GM19351 (cell line): ENCODE data around the gene NEAT1.

Source experiments
- ATAC-seq: cut with Tn5 transposase; IDR thresholded peaks from one replicate; pipeline ENCODE4 v1.9.1; 2021; ENCODE audit warnings: mild to moderate bottlenecking, moderate library complexity; ENCODE audit not compliant: unreplicated experiment

The NEAT1 gene

DNA sequence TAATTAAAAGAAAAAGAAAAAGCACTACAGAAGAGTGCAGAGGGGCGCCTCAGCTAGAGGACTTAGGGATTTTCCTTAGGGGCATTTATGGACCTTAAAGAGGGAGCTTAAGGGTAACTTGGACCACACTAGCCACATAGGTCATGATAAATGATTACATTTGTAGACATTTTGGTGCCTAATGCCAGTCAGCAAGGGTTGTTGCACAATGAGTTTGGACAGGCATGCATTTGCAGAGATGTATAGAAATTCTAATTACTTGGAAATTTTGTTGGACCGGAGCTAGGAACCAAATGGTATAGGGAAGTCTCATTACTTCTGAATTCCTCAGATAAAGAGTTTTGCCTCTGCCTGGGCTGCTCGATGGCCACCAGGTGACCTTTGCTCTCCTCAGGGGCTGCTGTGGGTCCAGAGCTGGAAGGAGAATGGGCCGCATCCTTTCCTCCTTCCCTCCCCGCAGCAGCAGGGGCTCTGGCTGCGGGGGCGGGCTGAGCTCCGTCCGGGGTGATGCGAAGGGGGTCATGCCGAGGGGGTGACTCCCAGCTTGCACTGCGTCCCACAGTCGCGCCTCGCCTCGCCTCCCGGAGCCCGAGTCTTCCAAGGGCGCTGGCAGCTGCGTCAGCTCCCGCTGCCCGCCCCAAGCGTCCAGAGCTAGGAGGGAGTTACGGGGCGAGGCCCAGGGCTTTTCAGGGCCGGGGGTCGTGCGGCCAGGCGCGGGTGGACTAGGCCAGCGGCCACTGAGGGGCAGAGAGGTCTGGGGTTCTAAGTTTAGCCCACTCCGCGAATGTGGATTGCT is 56.0 kb downstream of the NEAT1 start:
- ATAC-seq = no peak

DNA sequence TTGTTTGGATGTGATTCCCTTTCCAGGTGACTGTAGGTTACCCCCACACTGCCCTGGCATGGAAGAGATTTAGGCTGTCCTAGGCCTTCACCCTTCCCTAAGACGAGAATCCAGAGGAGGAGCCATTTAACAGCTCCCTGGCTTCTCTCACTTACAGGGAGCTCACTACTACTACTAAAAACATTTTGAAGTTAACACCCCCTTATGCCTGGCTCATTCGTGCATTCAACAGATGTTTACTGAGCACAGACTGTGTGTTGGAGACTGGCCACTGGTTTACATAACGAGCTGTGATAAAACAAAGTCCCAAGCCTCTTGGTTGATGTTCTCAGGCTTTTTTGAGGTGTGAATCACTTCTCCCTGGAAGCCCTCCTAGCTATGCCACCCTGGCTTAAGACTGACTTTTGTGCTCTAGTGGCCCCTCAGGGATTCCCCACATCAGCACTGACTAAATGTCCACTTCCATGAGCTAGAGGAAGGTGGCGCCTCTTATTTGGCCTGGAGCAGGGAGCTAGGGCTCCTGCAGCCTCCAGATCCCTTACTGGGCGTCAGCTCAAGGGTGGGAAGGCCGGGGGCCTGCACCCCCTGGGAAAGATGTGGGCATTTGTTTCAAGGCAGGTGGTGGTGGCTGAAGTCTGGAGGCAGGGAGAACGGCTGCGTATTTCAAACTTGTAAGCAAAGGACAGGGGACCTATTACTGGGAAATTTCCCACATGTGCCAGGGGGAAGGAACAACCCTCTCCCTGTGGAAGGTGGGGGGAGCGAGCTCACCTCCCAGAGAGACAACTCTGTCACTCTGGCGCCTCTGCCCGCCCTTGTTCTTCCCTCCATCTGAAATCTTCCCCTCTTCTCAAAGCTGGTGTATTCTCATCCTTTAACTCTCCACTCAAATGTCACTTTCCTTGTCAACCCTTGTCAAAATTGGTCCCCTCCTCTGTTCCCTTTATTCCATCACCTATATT is 56.9 kb downstream of the NEAT1 start:
- no peak for ATAC-seq

DNA sequence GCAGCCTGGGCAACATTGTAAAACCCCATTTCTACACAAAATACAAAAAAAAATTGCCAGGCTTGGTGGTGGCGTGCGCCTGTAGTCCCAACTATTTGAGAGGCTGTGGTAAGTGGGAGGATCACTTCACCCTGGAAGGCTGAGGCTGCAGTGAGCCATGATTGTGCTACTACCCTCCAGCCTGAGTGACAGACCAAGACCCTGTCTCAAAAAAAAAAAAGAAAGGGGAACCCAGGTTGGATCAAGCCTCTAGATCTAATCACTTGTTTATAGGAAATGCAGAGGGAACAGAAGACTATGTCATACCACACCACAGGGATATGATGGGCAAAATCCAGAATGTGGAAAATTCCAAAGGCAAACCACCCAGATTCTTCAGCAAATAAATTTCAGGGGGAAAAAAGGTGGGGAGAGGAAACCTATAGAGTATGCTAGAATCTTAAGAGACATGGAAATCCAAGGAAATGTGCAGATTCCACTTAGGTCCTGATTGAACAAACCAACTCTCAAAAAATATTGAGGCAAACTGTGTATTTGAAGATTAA is 59.8 kb downstream of the NEAT1 start:
- ATAC-seq = no peak

DNA sequence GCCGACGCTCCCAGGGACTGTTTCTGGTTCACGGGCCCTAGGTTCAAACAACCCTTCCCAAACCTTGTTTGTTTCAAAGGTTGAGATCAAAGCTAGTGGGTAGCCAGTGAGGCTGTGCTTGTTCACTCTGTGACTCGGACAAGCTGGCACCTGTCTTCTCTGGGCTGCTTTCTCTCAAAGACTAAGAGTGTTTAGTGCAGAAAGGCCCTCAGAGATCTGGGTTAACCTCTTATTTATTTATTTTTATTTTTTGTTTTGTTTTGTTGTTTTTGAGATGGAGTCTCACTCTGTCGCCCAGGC is 63.3 kb downstream of the NEAT1 start:
- ATAC-seq = no peak

DNA sequence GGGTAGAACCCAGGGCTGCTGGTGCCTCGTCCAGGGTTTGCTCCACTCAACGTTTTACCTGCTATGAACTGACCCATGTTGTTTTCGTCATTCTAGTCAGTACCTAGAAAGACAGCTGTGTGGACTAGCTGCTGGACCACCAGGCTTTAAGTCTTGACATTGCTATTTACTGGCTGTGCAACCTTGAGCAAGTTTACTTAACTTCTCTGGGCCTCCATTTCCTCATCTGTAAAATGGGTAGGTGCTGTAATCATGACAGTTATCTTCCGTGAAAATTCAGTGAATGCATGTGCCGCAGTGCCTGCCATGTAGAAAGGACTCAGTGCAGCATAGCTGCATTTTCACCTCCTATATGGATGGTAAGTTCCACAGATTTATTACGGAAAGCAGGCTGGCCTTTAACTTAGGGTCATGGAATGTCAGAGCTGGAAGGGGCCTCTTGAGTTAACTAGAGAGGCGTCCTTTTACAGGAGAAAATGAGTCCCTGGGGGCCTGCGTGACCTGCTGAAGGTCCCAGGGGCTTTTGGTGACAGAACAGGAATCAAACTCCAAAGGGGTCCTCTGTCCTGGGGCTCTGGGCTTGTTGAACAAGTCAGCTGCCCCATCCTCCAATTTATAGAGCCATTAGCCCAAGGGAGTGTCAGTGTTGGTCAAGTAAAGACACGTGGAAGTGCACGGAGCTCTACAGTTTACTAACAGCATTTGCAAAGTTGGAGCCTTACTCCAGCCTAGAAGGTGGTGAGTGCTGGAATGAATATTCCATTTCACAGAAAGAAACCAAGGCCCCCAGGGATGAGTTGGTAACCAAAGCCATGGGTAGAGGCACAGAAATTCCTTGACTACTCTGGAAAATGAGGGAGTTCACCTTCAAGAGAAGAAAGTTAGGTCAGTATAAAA is 64.2 kb downstream of the NEAT1 start:
- no peak for ATAC-seq

DNA sequence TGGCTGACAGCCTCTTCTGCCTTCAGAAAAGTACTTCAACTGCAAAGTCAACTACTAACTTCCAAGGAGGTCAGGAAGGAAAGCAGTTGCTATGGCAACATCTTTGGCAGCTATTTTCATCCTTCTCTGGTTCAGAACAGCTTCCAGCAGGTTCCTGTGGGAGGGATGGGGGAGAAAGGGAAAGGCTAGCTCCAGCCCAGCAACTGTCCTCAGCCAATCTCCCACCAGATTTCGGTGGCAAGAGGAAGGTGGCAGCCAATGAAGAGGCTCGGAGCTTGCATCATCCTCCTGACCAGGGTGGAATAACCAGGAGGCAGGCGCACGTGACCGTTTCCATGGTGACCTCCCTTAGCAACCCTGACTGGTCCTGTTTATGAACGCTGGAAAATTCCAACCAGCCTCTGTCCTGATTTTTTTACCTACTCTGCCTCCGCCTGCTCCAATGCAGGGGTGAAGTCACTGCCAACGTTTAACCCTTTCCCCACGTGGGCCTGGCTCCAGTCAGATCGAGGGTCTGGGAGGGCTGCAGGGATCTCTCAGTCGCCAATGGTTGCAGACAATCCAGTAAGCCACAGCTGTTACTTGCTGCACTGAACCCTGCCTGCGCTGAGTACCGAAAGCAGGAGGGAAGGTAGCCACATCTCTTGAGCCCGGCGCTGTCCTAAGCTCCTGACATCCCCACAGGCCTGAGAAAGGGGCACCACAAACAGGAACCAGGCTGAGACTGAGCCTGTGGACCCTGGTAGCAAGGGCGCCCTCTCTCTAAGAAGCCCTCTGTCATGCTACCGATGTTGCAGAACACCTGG is 65.1 kb downstream of the NEAT1 start:
- no peak for ATAC-seq

DNA sequence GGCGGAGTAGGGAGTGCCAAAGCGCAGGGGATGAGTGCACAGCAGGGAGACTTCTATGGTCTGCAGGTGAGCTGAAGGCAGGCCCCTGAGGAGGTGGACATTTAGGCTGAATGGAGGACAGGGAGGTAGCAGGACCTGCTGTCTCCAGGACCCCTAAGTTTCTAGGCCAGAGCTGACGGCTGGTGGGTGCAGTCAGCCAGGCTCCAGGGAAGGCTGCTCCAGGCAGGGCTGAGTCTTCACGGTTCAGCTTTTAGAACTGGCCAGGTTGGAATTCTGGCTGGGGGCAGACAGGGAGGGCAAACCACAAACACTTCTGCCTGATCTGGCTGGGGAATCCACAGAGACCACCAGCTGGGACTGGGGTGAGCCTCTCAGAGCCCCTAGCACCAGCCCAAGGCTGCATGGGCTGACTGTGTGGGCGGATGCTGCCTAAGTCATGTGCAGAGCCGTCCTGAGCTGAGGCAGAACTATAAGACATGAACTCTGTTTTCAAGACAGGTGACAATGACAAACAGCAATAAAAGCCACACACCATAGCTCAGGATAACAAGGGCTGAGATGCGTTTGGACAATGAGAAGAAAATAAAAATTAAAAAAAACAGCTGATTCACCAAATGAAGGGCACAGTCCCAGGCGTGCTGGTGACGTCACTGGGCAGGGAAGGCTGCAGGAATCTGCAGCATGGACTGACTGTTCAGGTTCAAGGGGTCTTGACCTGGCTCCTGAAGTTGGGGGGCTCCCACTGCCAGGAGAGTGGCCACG is 65.9 kb downstream of the NEAT1 start:
- ATAC-seq = no peak

DNA sequence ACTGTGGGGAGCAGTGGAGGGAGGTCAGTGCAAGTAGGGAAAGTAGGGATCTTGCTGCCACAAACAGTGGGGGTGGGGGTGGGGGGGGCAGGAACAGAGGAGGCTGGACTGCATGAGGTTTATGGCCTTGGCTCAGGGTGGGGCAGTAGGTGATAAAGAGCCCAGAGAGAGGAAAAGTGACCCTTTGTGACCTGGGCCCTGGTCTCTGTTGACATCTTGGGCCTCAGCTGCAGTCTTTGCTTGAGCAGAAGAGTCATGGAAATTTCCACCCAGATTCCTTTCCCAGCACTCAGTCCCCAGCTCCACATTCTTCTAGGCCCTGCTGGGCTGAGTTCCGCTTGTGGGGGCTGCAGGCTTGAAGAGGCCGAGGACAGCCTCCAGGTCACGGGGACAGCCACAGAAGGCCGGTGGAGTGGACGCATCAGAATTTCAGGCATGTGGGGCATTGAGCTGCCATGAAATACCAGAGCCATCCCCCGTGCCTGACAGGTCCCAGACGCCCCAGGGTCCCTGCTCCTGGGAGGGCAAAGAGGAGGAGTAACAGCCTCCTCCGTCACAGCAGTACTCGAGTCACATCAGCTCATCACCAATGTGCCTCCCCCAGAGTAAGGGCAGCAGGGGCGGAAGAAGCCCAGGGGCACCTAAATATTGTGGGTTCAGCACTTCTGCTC is 66.6 kb downstream of the NEAT1 start:
- ATAC-seq = no peak

DNA sequence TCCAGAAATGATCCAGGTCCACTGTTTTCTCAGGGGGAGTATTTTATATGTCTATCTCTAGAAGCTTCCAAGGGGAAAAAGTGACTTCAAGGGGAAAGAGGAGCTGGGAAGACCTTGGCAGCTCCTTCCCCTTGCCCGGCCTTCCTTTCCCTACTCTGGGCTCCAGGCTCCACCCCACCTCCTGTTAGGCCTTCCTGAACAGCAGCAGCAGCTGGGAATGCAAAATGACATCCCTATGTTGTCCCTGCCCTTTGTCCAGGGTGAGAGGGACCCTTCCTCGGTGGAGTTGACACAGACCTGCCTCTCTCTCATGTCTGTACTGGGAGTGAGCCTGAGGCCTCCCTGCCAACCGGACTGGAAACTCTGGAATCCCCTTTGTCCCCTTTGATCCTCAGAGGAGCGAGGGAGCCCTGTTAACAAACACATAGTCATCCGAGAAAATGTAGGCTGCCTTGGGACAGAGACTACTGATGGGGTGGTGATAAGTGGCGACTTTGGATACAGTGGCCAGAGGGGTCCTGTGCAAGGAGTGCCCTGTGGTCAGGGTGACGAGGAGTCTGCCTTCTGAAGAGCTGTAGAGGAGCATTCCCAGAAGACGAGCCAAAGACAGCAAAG is 67.2 kb downstream of the NEAT1 start:
- no peak for ATAC-seq

DNA sequence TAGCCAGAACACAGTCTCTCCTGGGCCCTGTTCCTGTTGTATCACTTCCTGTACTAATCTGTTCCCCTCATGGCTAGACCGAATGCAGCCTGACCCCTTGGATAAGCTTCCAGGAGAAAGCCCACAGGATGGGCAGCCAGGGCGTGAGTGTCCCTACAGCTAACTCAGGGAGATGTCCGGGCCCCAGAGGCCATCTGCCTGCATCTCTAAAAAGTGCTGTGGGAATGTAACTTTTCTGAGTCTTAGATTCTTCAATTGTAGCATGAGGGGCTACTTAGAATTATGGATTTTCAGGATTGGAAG is 68.5 kb downstream of the NEAT1 start:
- no peak for ATAC-seq

DNA sequence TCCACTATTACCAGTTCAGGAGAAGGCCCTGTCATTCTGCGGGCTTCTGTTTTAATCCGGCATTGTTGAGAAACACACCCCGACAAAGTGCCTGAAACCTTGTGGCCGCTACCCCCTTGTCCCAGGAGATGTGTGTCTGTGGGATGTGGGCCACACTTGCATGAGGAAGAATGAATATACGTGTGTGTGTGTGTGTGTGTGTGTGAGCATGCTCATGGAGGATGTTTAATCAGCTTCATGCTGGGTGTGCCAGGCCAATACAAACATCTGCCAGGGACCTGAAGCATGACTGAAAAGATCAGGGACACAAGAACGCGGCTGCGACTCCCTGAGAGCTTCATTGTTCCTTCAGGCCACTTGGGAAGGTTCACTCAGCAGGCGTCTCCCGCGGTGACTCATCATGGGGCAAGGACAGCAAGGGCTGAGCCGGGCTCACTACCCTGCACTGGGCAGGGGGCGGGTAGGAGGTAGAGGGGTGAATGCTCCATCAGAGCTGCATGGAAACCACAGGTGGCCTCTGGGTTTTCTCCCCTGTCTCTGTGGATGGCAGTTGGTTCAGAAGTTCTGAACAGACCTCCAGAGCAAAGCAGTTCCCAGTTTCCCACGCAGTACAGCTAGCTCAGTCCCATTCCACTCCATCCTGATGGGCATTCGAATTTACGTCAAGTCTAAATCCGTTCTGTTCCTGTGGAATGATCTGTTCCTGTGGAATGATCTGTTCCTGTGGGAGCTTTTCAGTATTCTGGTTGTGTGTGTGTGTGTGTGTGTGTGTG is 69.2 kb downstream of the NEAT1 start:
- no peak for ATAC-seq

DNA sequence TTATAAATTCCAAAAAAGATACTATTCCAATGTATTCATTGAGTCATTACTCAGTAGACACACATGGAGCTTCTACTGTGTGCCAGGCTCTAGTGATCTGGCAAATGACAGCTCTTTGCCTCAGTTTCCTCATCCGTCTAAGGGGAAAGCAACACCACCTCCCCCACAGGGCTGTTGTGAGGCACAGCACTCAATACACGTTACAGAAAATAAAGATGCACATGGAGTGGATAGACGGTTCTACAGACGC is 69.7 kb downstream of the NEAT1 start:
- no peak for ATAC-seq

DNA sequence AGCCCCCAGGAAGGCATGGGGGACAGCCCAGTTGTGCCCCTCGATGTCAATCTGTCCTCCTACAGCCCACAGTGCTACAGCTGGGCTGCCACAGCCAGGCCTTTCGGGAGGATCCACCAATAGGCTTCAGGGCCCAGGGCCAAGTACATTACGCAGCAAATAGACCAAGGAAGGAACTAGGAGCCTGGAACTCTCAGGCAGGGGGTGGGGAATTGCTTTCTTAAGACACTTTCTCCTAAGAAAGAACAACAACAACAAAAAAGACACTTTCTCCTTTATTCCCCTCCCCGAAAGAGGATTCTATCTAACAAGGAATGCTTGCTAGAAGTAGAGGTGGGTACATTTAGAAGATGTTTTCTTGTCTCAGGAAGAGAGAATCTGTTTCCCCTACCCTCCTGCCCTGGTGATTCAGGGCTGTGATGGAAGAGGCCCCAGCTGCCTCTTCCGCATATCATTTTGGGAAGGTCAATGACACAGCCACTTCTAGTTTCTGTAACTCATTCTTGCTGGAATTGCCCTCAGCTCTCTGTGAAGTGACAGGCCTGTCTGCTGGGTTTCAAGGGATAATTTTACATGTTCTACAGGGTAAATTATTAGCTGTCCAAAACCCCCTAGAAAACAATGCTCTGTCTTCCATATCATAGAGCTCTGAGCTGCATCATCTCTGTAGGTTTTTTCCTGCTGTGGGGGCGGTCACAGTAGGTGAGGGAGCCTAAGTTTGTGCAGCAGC is 70.2 kb downstream of the NEAT1 start:
- ATAC-seq = peak; percentile 33

DNA sequence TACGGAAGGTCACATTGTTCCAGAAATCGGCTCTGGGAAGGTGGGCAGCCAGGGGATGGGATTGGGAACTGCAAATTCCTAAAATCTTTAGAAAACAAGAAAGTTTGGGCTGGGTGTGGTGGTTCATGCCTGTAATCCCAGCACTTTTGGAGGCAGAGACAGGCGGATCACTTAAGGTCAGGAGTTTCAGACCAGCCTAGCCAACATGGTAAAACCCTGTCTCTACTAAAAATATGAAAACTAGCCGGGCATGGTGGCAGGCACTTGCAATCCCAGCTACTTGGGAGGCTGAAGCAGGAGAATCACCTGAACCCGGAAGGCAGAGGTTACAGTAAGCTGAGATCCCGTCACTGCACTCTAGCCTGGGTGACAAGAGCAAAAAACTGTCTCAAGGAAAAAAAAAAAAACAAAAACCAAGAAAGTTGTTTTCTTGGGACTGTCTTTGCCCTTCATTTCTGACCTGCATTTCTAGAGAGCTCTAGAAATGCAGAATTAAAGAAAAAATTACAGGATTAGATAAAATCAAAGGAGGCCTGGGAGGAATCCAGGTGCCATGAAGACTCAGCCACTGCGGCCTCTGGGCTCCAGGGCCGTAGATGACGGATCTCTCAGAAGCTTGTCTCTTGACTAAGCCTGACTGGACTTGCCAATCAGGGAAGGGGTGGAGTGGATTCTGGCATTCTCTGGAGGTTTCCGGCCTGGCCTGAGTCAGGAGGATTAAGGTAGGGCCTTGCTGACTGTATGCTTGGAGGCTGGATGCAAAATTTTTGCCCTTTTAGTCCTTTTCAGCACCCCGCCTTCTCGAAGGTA is 71.0 kb downstream of the NEAT1 start:
- no peak for ATAC-seq
